Activated CD4-positive, alpha-beta T cell treated with anti-CD3 and anti-CD28 coated beads, Interleukin-2, amount 10 ng/mL, durations not matched to agents 24 days and 14 days (primary cell): Measurements from ENCODE around the gene HTR2B. TPM values are rescaled to one million over a fixed set of nuclear protein-coding genes. Genes with fewer than 3 reads are reported as not detected.

Source experiments
- total RNA-seq: library from RNA; stranded (reverse); gene quantifications from 2 replicates; pipeline ENCODE4 v1.2.3, GENCODE V29; 2022

The HTR2B gene
- total RNA-seq, 1 donor from 2014 or later = 0.09 TPM

Other genes with a start within 250 kb of the HTR2B start
- gene GPR55, start 199.8 kb downstream of the HTR2B start, total RNA-seq = 0.23 and 0.38 TPM in 2 replicates
- gene SPATA3, start 128.9 kb downstream of the HTR2B start, total RNA-seq = not detected in 2 replicates
- 0.63 and 0.66 TPM in 2 replicates for gene C2orf72, start 87.5 kb downstream of the HTR2B start, total RNA-seq
- gene PSMD1, start 68.2 kb downstream of the HTR2B start, total RNA-seq = 200 and 203 TPM in 2 replicates
- 5.9 and 6.4 TPM in 2 replicates for gene ARMC9, start 73.6 kb upstream of the HTR2B start, total RNA-seq